Gastroesophageal sphincter (tissue), 3 donors: ENCODE measurements around the gene TAX1BP1.

Experiments
- EP300 ChIP-seq: sonication (generic); formaldehyde crosslinking; IDR thresholded peaks from one replicate; pipeline ENCODE4 v1.6.1; 2017; ENCODE audit warnings: antibody characterized with exemption, mild to moderate bottlenecking
- POLR2A ChIP-seq, 2 donors: fragments of 450-650 bp; IDR thresholded peaks; one replicate each; pipeline ENCODE4 v1.6.1; 2017; ENCODE audit warnings: antibody characterized with exemption in 2 of 2, mild to moderate bottlenecking in 2 of 2, moderate library complexity in 1 of 2
- POLR2AphosphoS5 ChIP-seq: sonication (generic); formaldehyde crosslinking; IDR thresholded peaks from one replicate; pipeline ENCODE4 v1.6.1; 2017; ENCODE audit warnings: antibody characterized with exemption
- TF ChIP-seq, protein P1 (sequence below), 4 experiments: fragments of 200-600 bp in 2 of 4; fragments of 450-650 bp in 2 of 4; sonication (generic) in 1 of 4; IDR thresholded peaks; one replicate each; pipeline ENCODE4 v1.5.1; 2017 to 2019; ENCODE audit warnings: antibody characterized with exemption in 4 of 4, mild to moderate bottlenecking in 2 of 4, moderate library complexity in 2 of 4

DNA sequence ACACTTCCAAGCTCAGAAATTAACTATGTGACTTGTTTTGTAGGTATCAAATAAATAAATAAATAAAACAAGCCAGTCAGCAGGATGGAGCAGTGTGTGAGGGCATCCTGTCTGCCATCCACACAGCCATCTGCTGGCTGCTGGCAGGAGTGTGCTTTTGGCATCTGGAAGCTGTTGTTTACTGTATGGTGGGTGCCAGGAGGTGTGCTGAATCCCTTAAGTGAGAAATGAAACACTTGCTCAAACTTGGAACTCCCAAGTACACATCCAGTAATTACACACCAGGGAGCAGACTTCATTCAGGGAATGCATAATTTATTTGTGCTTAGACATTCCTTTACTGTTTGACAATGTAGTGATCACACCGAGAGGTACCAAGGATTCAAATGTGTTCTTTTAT is 16.9 kb upstream of the TAX1BP1 start:
- TF ChIP-seq, protein P1, sequence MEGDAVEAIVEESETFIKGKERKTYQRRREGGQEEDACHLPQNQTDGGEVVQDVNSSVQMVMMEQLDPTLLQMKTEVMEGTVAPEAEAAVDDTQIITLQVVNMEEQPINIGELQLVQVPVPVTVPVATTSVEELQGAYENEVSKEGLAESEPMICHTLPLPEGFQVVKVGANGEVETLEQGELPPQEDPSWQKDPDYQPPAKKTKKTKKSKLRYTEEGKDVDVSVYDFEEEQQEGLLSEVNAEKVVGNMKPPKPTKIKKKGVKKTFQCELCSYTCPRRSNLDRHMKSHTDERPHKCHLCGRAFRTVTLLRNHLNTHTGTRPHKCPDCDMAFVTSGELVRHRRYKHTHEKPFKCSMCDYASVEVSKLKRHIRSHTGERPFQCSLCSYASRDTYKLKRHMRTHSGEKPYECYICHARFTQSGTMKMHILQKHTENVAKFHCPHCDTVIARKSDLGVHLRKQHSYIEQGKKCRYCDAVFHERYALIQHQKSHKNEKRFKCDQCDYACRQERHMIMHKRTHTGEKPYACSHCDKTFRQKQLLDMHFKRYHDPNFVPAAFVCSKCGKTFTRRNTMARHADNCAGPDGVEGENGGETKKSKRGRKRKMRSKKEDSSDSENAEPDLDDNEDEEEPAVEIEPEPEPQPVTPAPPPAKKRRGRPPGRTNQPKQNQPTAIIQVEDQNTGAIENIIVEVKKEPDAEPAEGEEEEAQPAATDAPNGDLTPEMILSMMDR (IDR thresholded peaks at IDR 0.05): peak in 1 of 4 experiments; percentile 14
- TF ChIP-seq EP300 (no peak), POLR2AphosphoS5 (peak; percentile 55), POLR2A (IDR thresholded peaks at IDR 0.05) (no peak)
